MV-4-11 (cell line): ENCODE data around the gene IWS1.
A peak's percentile ranks its signal among the peaks of the same experiment; 100 is the strongest.

Experiments
- DNase-seq: peaks from one replicate; lab custom pipeline; 2025; lab: John Stamatoyannopoulos, UW

Gene IWS1

GRCh38 chr2:127498386-127498785, 27.9 kb downstream of the IWS1 start:
- peak; percentile 62 for DNase-seq

GRCh38 chr2:127490283-127490682, 36.0 kb downstream of the IWS1 start:
- no peak for DNase-seq

- DNase-seq = peak; percentile 92
These were observed 39.8 kb downstream of the IWS1 start for GRCh38 chr2:127486247-127487058.

GRCh38 chr2:127485694-127486071, 40.6 kb downstream of the IWS1 start:
- peak; percentile 29 for DNase-seq

GRCh38 chr2:127485051-127485693, 41.1 kb downstream of the IWS1 start:
- DNase-seq = no peak

DNA sequence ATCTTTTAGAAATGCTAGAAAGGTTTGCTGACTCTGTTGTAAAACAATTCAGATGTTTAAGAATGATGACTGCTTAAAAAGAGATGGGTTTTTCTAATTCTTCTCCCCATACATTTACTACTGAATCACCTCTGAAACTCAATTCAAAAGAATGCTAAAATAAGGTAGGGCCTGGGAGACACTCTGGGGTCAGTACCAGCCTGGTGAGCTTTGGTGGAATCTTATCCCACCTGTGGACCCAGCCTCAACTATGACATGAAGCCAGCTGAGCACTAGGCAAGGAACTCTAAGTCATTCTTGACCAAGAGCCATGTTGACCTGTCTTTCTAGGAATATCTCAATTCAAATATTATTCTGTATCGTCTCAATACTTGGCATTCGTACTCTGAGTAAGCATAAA, 44.3 kb downstream of the IWS1 start:
- DNase-seq = no peak

GRCh38 chr2:127479866-127480743, 46.2 kb downstream of the IWS1 start:
- DNase-seq = no peak

- DNase-seq = peak; percentile 29
These were observed 47.0 kb downstream of the IWS1 start for GRCh38 chr2:127479219-127479825.

GRCh38 chr2:127475788-127476187, 50.5 kb downstream of the IWS1 start:
- no peak for DNase-seq

- no peak for DNase-seq
These were observed 54.0 kb downstream of the IWS1 start for GRCh38 chr2:127472268-127472667.

DNA sequence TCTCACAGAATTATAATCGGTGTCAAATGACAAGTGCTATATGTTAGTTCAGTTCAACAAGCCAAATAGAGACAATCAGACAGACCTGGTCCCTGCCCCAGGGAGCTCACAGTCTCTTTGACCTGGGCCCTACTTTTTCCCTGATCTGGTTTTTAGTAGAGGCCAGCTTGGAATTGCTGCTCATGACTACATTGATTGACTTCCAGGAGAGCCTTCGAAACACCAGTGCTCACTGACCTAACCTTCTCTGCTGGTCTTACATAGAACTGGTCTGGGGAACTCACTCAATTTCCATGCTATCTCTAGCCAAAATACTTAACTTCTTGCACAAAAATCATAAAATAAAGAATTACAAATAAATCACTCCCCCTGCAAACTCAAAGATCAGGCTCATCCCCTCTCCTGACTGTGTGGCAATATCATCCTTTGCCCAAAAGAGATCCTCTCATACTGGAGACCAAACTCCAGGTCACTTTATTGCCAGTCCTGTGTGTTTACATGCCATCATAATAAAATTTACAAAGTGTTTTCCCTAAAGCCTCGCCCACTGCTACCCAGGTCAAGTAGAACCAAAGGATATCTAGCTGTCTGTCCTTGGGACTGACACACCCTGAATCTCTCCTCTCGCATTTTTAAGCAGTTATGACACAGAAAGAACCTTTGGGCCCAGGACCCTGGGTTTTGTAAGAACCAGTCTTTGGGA, 54.9 kb downstream of the IWS1 start:
- no peak for DNase-seq

GRCh38 chr2:127469974-127470373, 56.3 kb downstream of the IWS1 start:
- no peak for DNase-seq

DNA sequence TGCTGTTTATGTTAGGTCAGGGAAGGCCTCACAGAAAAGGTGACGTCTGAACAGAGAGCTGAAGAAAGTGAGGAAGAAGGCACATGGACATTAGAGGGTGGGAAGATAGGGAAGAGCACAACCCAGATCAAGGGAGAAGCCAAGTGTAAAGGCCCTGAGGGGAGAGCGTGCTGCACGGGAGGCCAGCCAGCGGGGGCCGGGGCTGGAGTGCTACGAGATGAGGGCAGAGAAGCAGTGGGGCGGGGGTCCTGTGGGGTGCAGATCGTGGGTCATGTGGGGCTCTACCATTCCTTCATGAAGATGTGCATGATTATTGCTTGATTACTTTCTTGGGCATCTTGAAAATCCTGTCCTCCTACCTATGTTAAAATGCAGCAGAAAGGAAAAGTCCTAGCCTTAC, 57.2 kb downstream of the IWS1 start:
- no peak for DNase-seq

GRCh38 chr2:127465258-127465657, 61.0 kb downstream of the IWS1 start:
- DNase-seq = no peak

DNA sequence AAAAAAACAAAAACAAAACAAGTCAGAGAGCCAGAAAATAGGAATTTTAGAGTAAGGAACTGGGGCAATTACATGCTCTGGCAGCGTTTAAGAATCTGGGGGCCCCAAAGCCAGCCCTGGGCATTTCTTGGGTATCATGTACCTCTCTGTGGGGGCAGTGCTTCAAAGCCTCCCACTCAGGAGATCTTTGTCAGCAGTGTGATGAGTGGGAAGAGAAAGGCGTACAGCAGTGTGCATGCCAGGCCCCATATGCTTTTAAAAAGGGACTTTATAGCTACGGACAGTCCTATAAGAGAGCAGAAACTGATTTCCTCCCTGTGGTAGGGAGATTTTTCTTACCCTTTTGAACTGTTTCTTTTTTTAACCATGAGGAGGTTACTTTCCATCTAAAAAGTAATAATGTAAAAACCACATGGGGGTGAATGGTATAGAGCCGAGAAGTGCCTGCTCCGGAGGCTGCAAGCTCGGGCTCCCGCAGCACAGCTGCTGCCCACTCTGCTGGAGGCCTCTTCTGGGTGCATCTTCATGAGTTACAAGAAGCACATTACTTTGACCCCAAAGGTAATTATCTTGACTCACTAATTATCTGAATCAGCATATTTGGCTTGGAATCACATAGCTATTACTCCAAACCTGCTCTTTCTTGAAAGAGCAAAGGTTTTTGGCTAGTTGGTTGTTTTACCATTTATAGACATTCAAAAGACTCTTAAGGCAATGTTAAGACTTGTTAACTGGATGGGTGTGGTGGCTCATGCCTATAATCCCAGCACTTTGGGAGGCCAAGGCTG, 61.6 kb downstream of the IWS1 start:
- DNase-seq = no peak

DNA sequence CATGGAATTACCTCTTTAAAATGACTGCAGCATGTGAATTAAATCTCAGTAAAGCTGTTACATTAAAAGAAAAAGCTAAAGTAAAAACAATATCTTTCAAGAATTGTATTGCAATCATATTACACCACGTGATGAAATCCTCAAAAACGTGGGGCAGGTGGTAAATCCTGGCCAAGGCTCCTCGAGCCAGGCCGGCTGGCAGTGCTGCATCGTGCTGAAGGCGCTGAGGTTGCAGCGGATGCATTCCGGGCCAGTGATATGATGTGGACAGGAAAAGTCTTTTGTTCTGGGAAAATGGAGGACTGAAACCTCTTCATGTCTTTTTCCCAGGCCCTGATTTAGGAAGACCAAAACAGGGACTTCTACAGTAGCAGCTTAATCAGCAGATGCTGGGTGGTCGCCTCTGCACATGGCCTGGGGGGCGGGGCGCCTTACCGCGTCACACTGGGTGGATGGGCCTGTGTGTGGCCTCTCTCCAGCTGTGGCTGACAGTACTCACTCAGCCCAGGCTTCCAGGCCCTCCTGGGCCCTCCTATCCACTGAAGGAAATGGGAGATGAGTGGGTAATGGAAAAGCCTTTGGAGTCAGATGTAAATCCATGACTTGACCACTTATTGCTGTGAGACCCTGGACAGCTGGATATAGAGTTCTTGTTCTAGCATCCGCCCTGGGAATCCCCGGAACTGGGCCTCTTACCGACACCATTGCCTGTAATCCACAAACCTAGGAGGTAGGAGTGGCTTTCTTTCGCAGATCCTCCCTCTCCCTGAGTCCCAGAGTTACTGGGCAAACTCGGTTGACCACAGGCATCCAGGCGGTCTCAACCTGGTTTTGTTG, 62.9 kb downstream of the IWS1 start:
- no peak for DNase-seq

- DNase-seq = no peak
These were observed 63.8 kb downstream of the IWS1 start for GRCh38 chr2:127462461-127462860.

DNA sequence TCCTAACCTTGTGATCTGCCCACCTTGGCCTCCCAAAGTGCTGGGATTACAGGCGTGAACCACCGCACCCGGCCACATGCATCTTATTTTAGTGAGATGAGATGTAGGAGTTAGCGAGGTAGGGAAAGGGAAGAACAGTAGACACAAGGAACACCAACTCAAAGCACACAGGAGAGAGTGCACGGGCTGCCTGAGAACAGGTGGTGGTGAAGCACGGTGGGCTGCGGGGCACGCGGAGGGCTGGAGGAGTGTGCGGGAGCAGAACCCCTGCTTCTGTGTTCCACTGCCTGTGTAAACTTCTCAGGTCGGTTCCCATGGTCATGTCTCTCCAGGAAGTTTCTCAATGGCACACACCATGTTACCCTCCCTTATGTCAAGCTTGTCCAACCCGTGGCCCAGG, 69.3 kb downstream of the IWS1 start:
- DNase-seq = no peak

- peak; percentile 12 for DNase-seq
These were observed 70.5 kb downstream of the IWS1 start for GRCh38 chr2:127455566-127456493.
